ENCODE results near the gene GJC2.

Gene GJC2

DNA sequence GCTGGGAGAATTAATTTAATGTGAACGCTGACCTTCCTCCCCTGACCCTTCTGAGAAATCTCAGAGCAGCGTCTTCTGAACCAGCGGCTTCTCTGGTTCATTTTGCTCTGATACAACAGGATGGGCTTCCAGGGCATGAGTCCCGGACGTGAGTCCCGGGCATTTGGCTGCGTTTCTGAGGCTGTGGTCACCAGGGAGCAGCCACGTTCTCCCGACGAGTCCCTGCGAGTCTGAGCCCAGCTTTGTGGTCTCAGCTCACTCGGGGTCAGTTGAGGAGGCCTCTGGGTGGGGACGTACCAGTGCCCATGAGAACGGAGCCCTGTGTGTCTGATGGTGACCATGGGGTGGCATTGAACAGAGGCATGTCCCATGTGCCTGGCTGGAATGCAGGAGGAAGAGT lies 40.5 kb downstream of the GJC2 start:
- TF ChIP-seq GATA2 (IDR thresholded peaks at IDR 0.05; ENCODE audit: low read depth, low read length) = no peak
- TF ChIP-seq GATA3 (IDR thresholded peaks at IDR 0.05; ENCODE audit: low read depth, low read length) = no peak

GRCh38 chr1:228190778-228191177 lies 41.0 kb downstream of the GJC2 start:
- no peak for TF ChIP-seq GATA2 (IDR thresholded peaks at IDR 0.05; ENCODE audit: low read depth, low read length)
- TF ChIP-seq GATA3 (IDR thresholded peaks at IDR 0.05; ENCODE audit: low read depth, low read length) = no peak

- TF ChIP-seq GATA2 (IDR thresholded peaks at IDR 0.05; ENCODE audit: low read depth, low read length) (no peak), GATA3 (IDR thresholded peaks at IDR 0.05; ENCODE audit: low read depth, low read length) (no peak)
These were observed 44.7 kb downstream of the GJC2 start for GRCh38 chr1:228194436-228194835.

DNA sequence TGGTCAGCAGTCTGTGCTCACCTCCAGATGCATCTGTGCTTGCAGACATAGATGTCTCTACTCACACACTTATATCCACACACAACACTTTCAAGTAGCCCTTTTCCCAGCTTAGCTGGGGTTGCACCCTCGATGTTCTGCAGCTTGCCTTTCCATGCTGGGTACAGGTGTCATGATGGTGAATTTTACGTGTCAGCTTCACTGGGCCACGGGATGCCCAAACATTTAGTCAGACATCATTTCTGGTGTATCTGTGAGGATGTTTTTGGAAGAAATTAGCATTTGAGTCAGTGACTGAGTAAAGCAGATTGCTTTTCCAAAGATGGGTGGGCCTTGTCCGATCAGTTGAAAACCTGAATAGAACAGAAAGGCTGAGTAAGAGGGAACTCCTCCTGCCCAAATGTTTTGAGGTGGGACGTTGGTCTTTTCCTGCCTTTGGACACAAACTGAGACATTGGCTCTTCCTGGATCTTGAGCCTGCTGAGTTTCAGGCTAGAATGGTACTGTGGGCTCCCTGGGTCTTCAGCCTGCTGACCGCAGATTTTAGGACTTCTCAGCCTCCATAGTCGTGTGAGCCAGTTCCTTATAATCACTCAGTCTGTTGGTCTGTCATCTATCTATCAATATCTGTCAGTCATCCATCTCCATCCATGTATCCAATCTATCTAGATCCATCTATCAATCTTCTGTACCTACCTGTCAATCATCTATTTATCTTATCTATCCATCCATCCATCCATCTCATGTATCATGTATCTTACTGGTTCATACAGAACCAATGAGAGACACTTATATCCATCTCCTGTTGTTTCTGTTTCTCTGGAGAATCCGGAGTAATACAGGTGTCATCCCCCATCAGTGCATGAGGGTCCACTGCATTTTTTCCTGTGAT lies 45.4 kb downstream of the GJC2 start:
- TF ChIP-seq GATA2 (IDR thresholded peaks at IDR 0.05; ENCODE audit: low read depth, low read length) (no peak), GATA3 (IDR thresholded peaks at IDR 0.05; ENCODE audit: low read depth, low read length) (no peak)

GRCh38 chr1:228197555-228198147 lies 47.9 kb downstream of the GJC2 start:
- TF ChIP-seq GATA3 (IDR thresholded peaks at IDR 0.05; ENCODE audit: low read depth, low read length) (no peak), GATA2 (IDR thresholded peaks at IDR 0.05; ENCODE audit: low read depth, low read length) (no peak)

DNA sequence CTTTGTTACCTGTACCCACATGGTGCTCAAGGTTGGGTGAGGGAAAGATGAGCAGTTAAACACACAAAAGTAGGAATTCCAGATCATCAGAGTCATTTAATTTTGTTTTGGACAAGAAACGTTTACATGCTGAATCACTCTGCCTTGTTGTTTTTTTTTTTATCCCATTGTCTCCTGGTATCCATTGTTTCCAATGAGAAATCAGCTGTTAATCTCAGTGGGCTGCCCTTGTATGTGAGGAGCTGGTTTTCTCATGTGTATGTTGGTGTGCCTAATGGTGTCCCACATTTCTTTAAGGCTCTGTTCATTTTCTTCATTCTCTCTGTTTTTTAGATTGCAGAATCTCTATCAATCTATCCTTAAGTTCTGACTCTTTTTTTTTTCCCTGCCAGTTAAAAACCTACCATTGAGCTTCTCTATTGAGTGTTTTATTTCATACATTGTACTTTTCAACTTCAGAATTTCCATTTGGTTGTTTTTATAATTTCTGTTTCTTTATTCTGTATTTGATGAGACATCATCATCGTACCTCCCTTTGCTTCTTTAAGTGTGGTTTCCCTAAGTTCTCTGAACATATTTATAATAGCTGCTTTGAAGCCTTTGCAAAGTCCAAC lies 49.4 kb downstream of the GJC2 start:
- TF ChIP-seq GATA3 (IDR thresholded peaks at IDR 0.05; ENCODE audit: low read depth, low read length) (no peak), GATA2 (IDR thresholded peaks at IDR 0.05; ENCODE audit: low read depth, low read length) (no peak)

GRCh38 chr1:228204958-228205357 lies 55.2 kb downstream of the GJC2 start:
- TF ChIP-seq GATA2 (IDR thresholded peaks at IDR 0.05; ENCODE audit: low read depth, low read length) (no peak), GATA3 (IDR thresholded peaks at IDR 0.05; ENCODE audit: low read depth, low read length) (no peak)

GRCh38 chr1:228205526-228206436 lies 56.1 kb downstream of the GJC2 start:
- TF ChIP-seq GATA2 (IDR thresholded peaks at IDR 0.05; ENCODE audit: low read depth, low read length) = no peak
- no peak for TF ChIP-seq GATA3 (IDR thresholded peaks at IDR 0.05; ENCODE audit: low read depth, low read length)

DNA sequence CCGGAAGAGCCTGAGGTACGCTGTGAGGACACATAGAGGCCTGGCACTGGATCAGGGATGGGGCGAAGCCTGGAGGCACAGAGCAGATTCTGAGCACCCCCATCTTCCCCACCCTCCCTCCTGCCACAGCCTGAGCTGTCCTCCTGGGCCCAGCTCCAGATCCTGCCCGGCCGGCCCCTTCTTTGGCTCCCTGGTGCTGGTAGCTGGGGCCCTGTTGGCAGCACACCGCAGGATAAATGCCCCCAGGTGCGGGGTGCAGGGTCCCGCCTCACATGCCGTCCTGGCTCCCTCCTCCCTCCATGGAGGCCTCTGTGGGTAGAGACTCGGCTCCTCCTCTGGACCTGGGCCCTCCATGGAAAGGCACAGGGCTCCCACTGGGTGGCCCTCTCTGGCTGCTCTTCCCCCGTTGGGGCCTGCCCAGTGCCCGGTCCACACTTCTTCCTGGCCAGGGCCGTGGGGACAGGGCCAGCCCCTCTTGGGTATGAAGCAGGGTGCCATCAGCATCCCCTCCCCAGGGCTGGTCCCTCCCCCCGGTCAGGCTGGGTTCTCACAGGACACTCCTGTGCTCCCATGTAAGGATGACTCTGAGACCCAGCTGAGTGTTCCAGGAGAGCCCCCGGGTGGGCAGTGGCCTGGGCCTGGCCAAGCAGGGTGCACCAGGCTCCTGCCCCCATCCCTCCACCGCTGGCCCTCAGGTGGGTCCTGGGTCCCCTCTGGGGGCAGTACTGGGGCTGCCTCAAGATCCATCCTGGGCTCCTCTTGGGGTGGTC lies 57.0 kb downstream of the GJC2 start:
- TF ChIP-seq GATA3 (IDR thresholded peaks at IDR 0.05; ENCODE audit: low read depth, low read length) (no peak), GATA2 (IDR thresholded peaks at IDR 0.05; ENCODE audit: low read depth, low read length) (no peak)

DNA sequence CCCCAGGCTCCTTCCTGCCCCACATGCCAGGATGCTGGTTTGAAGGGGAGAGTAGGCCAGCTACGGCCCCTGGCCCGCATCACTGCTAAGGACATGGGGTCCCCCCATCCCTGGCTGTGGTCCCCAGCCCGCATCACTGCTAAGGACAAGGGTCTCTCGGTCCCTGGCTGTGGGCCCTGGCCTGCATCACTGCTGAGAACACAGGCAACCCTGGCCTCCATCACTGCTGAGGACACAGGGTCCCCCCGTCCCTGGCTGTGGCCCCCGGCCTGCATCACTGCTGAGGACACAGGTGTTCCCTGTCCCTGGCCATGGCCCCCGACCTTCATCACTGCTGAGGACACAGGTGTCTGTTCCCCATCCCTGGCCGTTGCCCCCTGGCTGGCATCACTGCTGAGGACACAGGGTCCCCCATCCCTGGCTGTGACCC lies 57.7 kb downstream of the GJC2 start:
- TF ChIP-seq GATA3 (IDR thresholded peaks at IDR 0.05; ENCODE audit: low read depth, low read length) (no peak), GATA2 (IDR thresholded peaks at IDR 0.05; ENCODE audit: low read depth, low read length) (no peak)

- TF ChIP-seq GATA2 (IDR thresholded peaks at IDR 0.05; ENCODE audit: low read depth, low read length) (no peak), GATA3 (IDR thresholded peaks at IDR 0.05; ENCODE audit: low read depth, low read length) (no peak)
These were observed 58.4 kb downstream of the GJC2 start, which contains the start of gene OBSCN for GRCh38 chr1:228207851-228208821. Gene OBSCN, plus strand, starts transcription at chr1:228208044. Its CDS starts 3,740 bp downstream, at chr1:228211784.

Data from SH-SY5Y (cell line).